GM12878 (cell line): ENCODE measurements around the gene GDNF. TPM values are rescaled to one million over a fixed set of nuclear protein-coding genes. Genes with fewer than 3 reads are reported as not detected.

Experiments used
- ATAC-seq: fragments of 200-7000 bp; cut with Tn5 transposase; 3 replicates; pipeline ENCODE4 v1.9.1; 2020; ENCODE audit warnings: mild to moderate bottlenecking, moderate library complexity
- BruUV-seq: library from RNA; stranded (reverse); fragments of 400-500 nt; replicated peaks from 2 replicates; lab custom pipeline; 2021; lab: Mats Ljungman, UMichigan
- CTCF ChIA-PET: fragments of 300-600 bp; sonication (Branson Sonifier 250); formaldehyde crosslinking; extraction: SDS; loops from one replicate; lab custom pipeline; 2021; ENCODE audit warnings: inconsistent platforms; lab: Yijun Ruan, JAX
- POLR2A ChIA-PET: fragments of 350-600 bp; formaldehyde crosslinking; extraction: SDS; loops from one replicate; lab custom pipeline; 2021; ENCODE audit warnings: inconsistent platforms; lab: Charles Lee
- RAD21 ChIA-PET: fragments of 300-600 bp; sonication (Branson Sonifier 250); formaldehyde crosslinking; loops from one replicate; lab custom pipeline; 2023; ENCODE audit warnings: antibody characterized with exemption; ENCODE audit not compliant: unreplicated experiment; lab: Charles Lee
- SMC1A ChIA-PET: fragments of 300-600 bp; sonication (Branson Sonifier 250); formaldehyde crosslinking; loops from one replicate; lab custom pipeline; 2023; ENCODE audit not compliant: unreplicated experiment, uncharacterized antibody; lab: Charles Lee
- DNase-seq: peaks from one replicate; pipeline ENCODE4 v3.0.0-alpha.2; 2011; ENCODE audit warnings: low read depth, low spot score
- FAIRE-seq: peaks from 3 replicates; lab custom pipeline; 2011; peaks lifted over from hg19 to GRCh38; lab: Jason Lieb, UNC
- H2AFZ ChIP-seq: 2 replicates; pipeline ENCODE4 v1.6.0; 2011; ENCODE audit warnings: low read depth, low read length, control low read depth; ENCODE audit not compliant: control insufficient read depth
- H3K27ac ChIP-seq: 2 replicates; pipeline ENCODE4 v1.5.1; 2011; ENCODE audit warnings: control low read depth; ENCODE audit not compliant: control insufficient read depth, insufficient read depth
- H3K27me3 ChIP-seq, 2 experiments: replicated peaks in 1 of 2; 2 replicates each; pipeline versions ENCODE4 v1.6.0 to v1.6.1; 2011; ENCODE audit warnings: low read length in 1 of 2; ENCODE audit not compliant: control insufficient read depth in 2 of 2, insufficient read depth in 2 of 2
- H3K36me3 ChIP-seq, 2 experiments: 2 replicates each; pipeline ENCODE4 v1.5.1; 2011; ENCODE audit warnings: low read length in 1 of 2; ENCODE audit not compliant: control insufficient read depth in 2 of 2, insufficient read depth in 2 of 2
- H3K4me1 ChIP-seq: 2 replicates; pipeline ENCODE4 v1.6.1; 2011; ENCODE audit warnings: mild to moderate bottlenecking, low read length, moderate library complexity, mixed read lengths; ENCODE audit not compliant: control insufficient read depth, insufficient read depth
- H3K4me2 ChIP-seq: 2 replicates; pipeline ENCODE4 v1.6.0; 2011; ENCODE audit warnings: control low read depth; ENCODE audit not compliant: control insufficient read depth, insufficient read depth
- H3K4me3 ChIP-seq: fragments of 200-600 bp; sonication (generic); 2 replicates; pipeline ENCODE4 v1.5.1; 2016
- H3K79me2 ChIP-seq: 2 replicates; pipeline ENCODE4 v1.6.0; 2011; ENCODE audit warnings: low read length; ENCODE audit not compliant: control insufficient read depth, insufficient read depth
- H3K9ac ChIP-seq: 2 replicates; pipeline ENCODE4 v1.8.0; 2011; ENCODE audit warnings: low read length, control low read depth, mixed read lengths; ENCODE audit not compliant: control insufficient read depth, insufficient read depth
- H3K9me3 ChIP-seq: replicated peaks from 3 replicates; pipeline ENCODE4 v1.5.1; 2011; ENCODE audit warnings: mild to moderate bottlenecking, low read length; ENCODE audit not compliant: control insufficient read depth, insufficient read depth
- H4K20me1 ChIP-seq: 2 replicates; pipeline ENCODE4 v1.6.0; 2011; ENCODE audit not compliant: control insufficient read depth, insufficient read depth
- EP300 ChIP-seq, 2 experiments: fragments of 150-350 bp in 1 of 2; IDR thresholded peaks; 2 replicates each; pipeline ENCODE4 v1.6.1; 2011 to 2012; ENCODE audit warnings: low read depth in 2 of 2, low read length in 2 of 2, borderline replicate concordance in 1 of 2, improper control_type of control experiment in 1 of 2, inconsistent platforms in 1 of 2; ENCODE audit not compliant: control insufficient read depth in 1 of 2
- ETV6 ChIP-seq, 2 experiments: fragments of 450-650 bp in 1 of 2; IDR thresholded peaks in 1 of 2; conservative IDR thresholded peaks in 1 of 2; 2 replicates each; pipeline ENCODE4 v1.6.1; 2014; ENCODE audit warnings: antibody characterized with exemption in 1 of 2, borderline replicate concordance in 1 of 2, low read depth in 1 of 2, mild to moderate bottlenecking in 1 of 2, moderate library complexity in 1 of 2
- FOXM1 ChIP-seq: IDR thresholded peaks from 2 replicates; pipeline ENCODE4 v1.6.1; 2012; ENCODE audit warnings: low read depth, mild to moderate bottlenecking, inconsistent platforms, low read length, moderate library complexity
- HDGF ChIP-seq: fragments of 450-650 bp; IDR thresholded peaks from 2 replicates; pipeline ENCODE4 v1.6.1; 2016; ENCODE audit warnings: antibody characterized with exemption
- IKZF1 ChIP-seq: fragments of 450-650 bp; conservative IDR thresholded peaks from 2 replicates; pipeline ENCODE4 v1.6.1; 2017; ENCODE audit warnings: antibody characterized with exemption, mild to moderate bottlenecking
- KAT2A ChIP-seq: conservative IDR thresholded peaks from 2 replicates; pipeline ENCODE4 v1.6.1; 2011; ENCODE audit warnings: low read depth, low read length; ENCODE audit not compliant: control insufficient read depth
- MEF2B ChIP-seq: fragments of 450-650 bp; IDR thresholded peaks from 2 replicates; pipeline ENCODE4 v1.6.1; 2018; ENCODE audit warnings: mild to moderate bottlenecking, moderate library complexity; ENCODE audit not compliant: partially characterized antibody, poor library complexity, severe bottlenecking
- MTA3 ChIP-seq: IDR thresholded peaks from 2 replicates; pipeline ENCODE4 v1.6.1; 2012; ENCODE audit warnings: low read length, inconsistent platforms, borderline replicate concordance
- RAD21 ChIP-seq: IDR thresholded peaks from 2 replicates; pipeline ENCODE4 v1.6.1; 2011; ENCODE audit warnings: mild to moderate bottlenecking, low read depth, low read length, moderate library complexity; ENCODE audit not compliant: insufficient read depth
- RELB ChIP-seq: fragments of 450-650 bp; IDR thresholded peaks from 2 replicates; pipeline ENCODE4 v1.6.1; 2017; ENCODE audit warnings: low read depth, mild to moderate bottlenecking, moderate library complexity
- SUZ12 ChIP-seq: fragments of 200-600 bp; sonication (generic); IDR thresholded peaks from one replicate; pipeline ENCODE4 v1.6.1; 2018; ENCODE audit warnings: antibody characterized with exemption, mild to moderate bottlenecking; ENCODE audit not compliant: unreplicated experiment
- TCF12 ChIP-seq: IDR thresholded peaks from 2 replicates; pipeline ENCODE4 v1.6.1; 2011; ENCODE audit warnings: low read depth, mild to moderate bottlenecking, low read length
- YY1 ChIP-seq: IDR thresholded peaks from 2 replicates; pipeline ENCODE4 v1.6.1; 2011; ENCODE audit warnings: low read depth, mild to moderate bottlenecking, low read length
- WGBS: methylation state at CpG from one replicate; pipeline ENCODE4 v1.1.6; 2016; ENCODE audit warnings: low lambda C conversion rate; ENCODE audit not compliant: insufficient replicate concordance, insufficient coverage; ENCODE audit errors: missing lambda C conversion rate; 5-methylcytosine and 5-hydroxymethylcytosine counted together
- in situ Hi-C: fragments of 300-500 bp; cut with MboI; formaldehyde crosslinking; loops from 9 replicates; pipeline ENCODE4 v1.14.3; 2018; ENCODE audit warnings: mixed read lengths
- intact Hi-C: fragments of 100-400 bp; cut with micrococcal nuclease; formaldehyde crosslinking; loops from one replicate; pipeline ENCODE4 v1.14.2; 2022; ENCODE audit not compliant: unreplicated experiment
- polyA plus RNA-seq, 11 experiments: library from polyadenylated mRNA; depleted of rRNA in 4 of 11; unstranded in 6 of 11; stranded (reverse) in 5 of 11; fragments of >200 nt; fragmentation: Nextera tagmentation in 4 of 11; fragmentation: Illumina TruSeq in 1 of 11; extraction: Ambion mirVana in 4 of 11; extraction: Trizol in 1 of 11; gene quantifications; 1 replicate in 1 of 11; 2 replicates in 10 of 11; pipeline versions ENCODE4 v1.2.1 to v1.2.3, GENCODE V29; 2011 to 2016; ENCODE audit warnings: inconsistent platforms in 2 of 11, missing spikeins in 2 of 11, low read depth in 1 of 11
- total RNA-seq, 4 experiments: library from RNA; depleted of rRNA in 3 of 4; stranded (reverse); fragments of >200 nt in 3 of 4; fragmentation: Illumina TruSeq in 1 of 4; extraction: Trizol in 1 of 4; gene quantifications; 2 replicates each; pipeline versions ENCODE4 v1.2.1 to v1.2.3, GENCODE V29; 2013 to 2021
- TF ChIP-seq, protein P1 (sequence below): fragments of 450-650 bp; IDR thresholded peaks from 2 replicates; pipeline ENCODE4 v1.6.1; 2017; ENCODE audit warnings: mild to moderate bottlenecking, low read depth, inconsistent platforms; ENCODE audit not compliant: poor library complexity, severe bottlenecking
- TF ChIP-seq, protein P2 (sequence below): IDR thresholded peaks from 2 replicates; pipeline ENCODE4 v1.6.1; 2012; ENCODE audit warnings: low read depth, low read length, improper control_type of control experiment

GDNF gene
- total and polyA plus RNA-seq, 10 of the 15 experiments (the other 5 are each of a cell fraction or from before 2014, with no cell fraction given): not detected

DNA sequence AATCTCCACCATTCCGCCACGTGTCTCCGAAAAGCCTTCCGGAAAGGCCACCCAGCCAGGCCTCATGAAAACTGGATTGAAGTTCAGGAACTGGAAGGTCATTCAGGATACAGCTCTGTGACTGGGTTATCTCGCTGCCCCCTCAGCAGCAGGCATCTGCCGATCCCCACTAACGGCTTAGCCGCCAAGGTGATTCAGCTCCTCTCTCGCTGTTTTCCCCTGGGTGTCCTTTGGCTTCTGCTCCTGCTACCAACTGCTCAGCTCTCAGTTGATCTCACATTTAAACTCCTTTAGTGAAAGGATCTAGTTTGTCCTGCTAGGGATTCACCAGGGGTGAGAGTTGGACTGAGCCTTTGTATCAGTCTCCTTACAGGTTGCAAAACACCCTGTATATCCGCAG lies 2.2 kb upstream of the GDNF start (continued):
- TF ChIP-seq, protein P1, sequence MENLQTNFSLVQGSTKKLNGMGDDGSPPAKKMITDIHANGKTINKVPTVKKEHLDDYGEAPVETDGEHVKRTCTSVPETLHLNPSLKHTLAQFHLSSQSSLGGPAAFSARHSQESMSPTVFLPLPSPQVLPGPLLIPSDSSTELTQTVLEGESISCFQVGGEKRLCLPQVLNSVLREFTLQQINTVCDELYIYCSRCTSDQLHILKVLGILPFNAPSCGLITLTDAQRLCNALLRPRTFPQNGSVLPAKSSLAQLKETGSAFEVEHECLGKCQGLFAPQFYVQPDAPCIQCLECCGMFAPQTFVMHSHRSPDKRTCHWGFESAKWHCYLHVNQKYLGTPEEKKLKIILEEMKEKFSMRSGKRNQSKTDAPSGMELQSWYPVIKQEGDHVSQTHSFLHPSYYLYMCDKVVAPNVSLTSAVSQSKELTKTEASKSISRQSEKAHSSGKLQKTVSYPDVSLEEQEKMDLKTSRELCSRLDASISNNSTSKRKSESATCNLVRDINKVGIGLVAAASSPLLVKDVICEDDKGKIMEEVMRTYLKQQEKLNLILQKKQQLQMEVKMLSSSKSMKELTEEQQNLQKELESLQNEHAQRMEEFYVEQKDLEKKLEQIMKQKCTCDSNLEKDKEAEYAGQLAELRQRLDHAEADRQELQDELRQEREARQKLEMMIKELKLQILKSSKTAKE: no peak
- TF ChIP-seq, all 136 proteins: peak for 0

- in situ Hi-C loops (loop anchor here (5.0 kb wide), 1 partner anchor 356 kb away; no protein-coding TSS in a partner anchor), intact Hi-C loops (no loop called here)
- Histone ChIP-seq H3K36me3 (no peaks in the 10 kb centered on the region), H3K9me3 (no peaks in the 10 kb centered on the region), H3K9ac (no peak overlapping the region), H2AFZ (no peak overlapping the region), H3K79me2 (no peaks in the 10 kb centered on the region), H3K27ac (no peak overlapping the region), H4K20me1 (no peaks in the 10 kb centered on the region), H3K27me3 (peaks cover 8 to 21% of the 10 kb centered on the region in 2 experiments), H3K4me2 (no peak overlapping the region), H3K4me3 (no peak overlapping the region), H3K4me1 (peaks cover 3% of the 10 kb centered on the region; the same call in 1 of the 2 replicates)
- FAIRE-seq (no peak), DNase-seq (no peak), ATAC-seq (no peak)
- RAD21 ChIA-PET: interaction anchor here (1.0 kb wide), 1 partner anchor 352 kb away, joined by 4 read pairs; no protein-coding TSS in a partner anchor
- no TSS peak for BruUV-seq
- CTCF ChIA-PET: interaction anchor here (0.7 to 1.8 kb wide), 4 partner anchors 10 to 352 kb away, joined by 3 to 12 read pairs (median 6); no protein-coding TSS in a partner anchor
- POLR2A ChIA-PET: no interaction called here
- SMC1A ChIA-PET: interaction anchor here (0.9 to 1.6 kb wide), 3 partner anchors 8 to 352 kb away, joined by 3 to 8 read pairs (median 3); no protein-coding TSS in a partner anchor
- WGBS: 28% methylated on average over 6 of the region's 6 CpGs
- TF ChIP-seq TCF12 (no peak), FOXM1 (no peak), RELB (no peak), MTA3 (no peak), HDGF (no peak), SUZ12 (no peak), RAD21 (no peak), MEF2B (no peak), KAT2A (no peak), IKZF1 (no peak), EP300 (IDR thresholded peaks at IDR 0.05; ENCODE audit: borderline replicate concordance in 1 of 2, control insufficient read depth in 1 of 2, low read depth in 2 of 2, low read length in 2 of 2) (no peak), ETV6 (conservative IDR thresholded peaks at IDR 0.05 in 1 of 2, IDR thresholded peaks at IDR 0.05 in 1 of 2; ENCODE audit: borderline replicate concordance in 1 of 2, low read depth in 1 of 2) (no peak), YY1 (no peak)
- TF ChIP-seq, protein P2, sequence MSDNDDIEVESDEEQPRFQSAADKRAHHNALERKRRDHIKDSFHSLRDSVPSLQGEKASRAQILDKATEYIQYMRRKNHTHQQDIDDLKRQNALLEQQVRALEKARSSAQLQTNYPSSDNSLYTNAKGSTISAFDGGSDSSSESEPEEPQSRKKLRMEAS: no peak
- TF ChIP-seq, protein P1: no peak
These were observed 1.4 kb upstream of the GDNF start for GRCh38 chr5:37841203-37841602.
